OCI-LY1 (cell line): Measurements from ENCODE around the gene MUC6.

Experiments
- EZH2 ChIP-seq: fragments of 200-600 bp; sonication (generic), shearing (Covaris generic); IDR thresholded peaks from 2 replicates; pipeline ENCODE4 v1.8.0; 2017; ENCODE audit warnings: borderline replicate concordance, mixed run types, mild to moderate bottlenecking, antibody characterized with exemption, low read length, moderate library complexity, mixed read lengths
- TF ChIP-seq, protein P1 (sequence below): fragments of 200-600 bp; sonication (generic), shearing (Covaris generic); IDR thresholded peaks from 2 replicates; pipeline ENCODE4 v1.5.1; 2017; ENCODE audit warnings: mild to moderate bottlenecking, antibody characterized with exemption, low read length, moderate library complexity, mixed read lengths

DNA sequence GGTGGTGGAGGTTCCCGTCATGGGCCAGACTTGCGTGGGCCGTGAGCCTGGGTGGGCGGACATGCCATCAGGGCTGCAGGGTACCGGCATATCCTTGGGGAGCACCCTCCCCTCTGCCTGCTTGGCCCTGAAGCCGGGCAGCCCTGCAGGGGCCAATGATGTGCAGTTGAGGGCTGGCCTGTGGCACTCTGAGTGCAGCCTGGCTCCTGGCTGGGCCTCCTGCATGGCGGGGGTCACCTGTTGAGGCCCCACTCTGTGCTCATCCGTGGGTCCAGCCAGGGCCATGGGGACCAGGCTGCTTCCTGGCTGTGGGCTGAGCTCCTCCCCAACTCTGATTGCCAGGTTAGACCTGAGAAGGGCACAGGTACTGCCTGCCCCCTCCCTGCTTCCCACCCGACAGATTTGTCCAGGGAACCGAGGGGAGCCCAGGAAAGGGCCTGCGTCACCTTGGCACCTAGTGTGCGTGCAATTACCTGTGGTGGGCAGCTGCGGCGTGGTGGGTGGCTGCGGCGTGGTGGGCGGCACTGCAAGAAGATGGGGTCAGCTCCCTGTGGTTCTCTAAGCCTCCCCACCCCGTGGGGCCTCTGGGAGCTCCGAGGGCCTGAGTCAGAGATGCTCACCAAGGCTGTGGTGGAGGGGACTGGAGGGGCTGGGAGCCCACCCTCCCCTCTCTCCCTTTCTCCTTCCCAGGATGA, 16.2 kb downstream of the MUC6 start:
- no peak for TF ChIP-seq EZH2
- TF ChIP-seq, protein P1, sequence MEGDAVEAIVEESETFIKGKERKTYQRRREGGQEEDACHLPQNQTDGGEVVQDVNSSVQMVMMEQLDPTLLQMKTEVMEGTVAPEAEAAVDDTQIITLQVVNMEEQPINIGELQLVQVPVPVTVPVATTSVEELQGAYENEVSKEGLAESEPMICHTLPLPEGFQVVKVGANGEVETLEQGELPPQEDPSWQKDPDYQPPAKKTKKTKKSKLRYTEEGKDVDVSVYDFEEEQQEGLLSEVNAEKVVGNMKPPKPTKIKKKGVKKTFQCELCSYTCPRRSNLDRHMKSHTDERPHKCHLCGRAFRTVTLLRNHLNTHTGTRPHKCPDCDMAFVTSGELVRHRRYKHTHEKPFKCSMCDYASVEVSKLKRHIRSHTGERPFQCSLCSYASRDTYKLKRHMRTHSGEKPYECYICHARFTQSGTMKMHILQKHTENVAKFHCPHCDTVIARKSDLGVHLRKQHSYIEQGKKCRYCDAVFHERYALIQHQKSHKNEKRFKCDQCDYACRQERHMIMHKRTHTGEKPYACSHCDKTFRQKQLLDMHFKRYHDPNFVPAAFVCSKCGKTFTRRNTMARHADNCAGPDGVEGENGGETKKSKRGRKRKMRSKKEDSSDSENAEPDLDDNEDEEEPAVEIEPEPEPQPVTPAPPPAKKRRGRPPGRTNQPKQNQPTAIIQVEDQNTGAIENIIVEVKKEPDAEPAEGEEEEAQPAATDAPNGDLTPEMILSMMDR: no peak
